SK-N-MC (cell line): ENCODE data around the gene BARHL2.

ENCODE experiments used
- EZH2 ChIP-seq: fragments of 200-600 bp; sonication (generic); IDR thresholded peaks from one replicate; pipeline ENCODE4 v1.6.1; 2017; ENCODE audit warnings: antibody characterized with exemption
- POLR2AphosphoS5 ChIP-seq: IDR thresholded peaks from 2 replicates; pipeline ENCODE4 v1.6.1; 2012; ENCODE audit warnings: mild to moderate bottlenecking, low read depth, low read length, borderline replicate concordance

DNA sequence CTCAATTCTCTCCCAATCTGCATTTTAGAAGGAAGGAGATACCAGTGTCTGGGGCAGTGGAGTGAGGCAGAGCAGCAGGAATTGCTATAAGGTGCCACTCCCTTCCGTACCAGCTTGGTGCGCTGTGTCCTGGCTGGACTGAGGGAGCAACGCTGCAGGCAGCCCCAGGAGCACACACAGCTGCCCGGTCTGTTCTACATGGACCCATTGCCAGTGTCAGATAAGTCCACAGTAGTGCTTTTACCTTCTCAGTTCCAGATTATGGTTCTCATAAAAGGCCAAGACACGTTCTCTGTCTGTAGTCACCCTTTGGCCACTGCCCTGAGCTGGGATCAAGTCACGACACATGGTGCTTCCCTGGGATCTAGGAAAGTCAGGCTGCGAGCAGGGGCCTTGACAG, 44.1 kb upstream of the BARHL2 start:
- no peak for TF ChIP-seq POLR2AphosphoS5
- no peak for TF ChIP-seq EZH2
